ENCODE data around the gene TOX2. TPM values are rescaled to one million over a fixed set of nuclear protein-coding genes. Genes with fewer than 3 reads are reported as not detected.

TOX2 gene
- total RNA-seq, 1 donor from 2014 or later, result 4.7 TPM

DNA sequence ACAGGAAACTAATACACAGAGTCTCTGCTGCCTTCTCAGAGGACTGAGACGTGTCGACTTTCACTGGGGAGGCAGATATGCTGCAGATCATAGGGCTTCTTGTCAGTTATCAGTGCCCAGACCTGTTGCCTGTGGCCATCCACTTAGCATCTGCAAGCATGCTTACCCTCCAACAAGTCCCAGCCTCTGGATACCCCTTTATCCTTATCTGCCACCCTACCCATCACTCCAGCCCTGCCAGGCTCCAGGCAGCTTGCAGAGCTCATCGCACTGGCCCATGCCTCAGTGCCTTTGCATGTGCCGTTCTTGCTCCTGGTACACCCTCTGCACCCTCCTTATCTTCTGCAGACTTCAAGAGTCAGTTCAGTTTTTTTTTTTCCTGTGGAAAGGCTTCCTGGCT lies 119.2 kb downstream of the TOX2 start:
- TF ChIP-seq, protein P1, sequence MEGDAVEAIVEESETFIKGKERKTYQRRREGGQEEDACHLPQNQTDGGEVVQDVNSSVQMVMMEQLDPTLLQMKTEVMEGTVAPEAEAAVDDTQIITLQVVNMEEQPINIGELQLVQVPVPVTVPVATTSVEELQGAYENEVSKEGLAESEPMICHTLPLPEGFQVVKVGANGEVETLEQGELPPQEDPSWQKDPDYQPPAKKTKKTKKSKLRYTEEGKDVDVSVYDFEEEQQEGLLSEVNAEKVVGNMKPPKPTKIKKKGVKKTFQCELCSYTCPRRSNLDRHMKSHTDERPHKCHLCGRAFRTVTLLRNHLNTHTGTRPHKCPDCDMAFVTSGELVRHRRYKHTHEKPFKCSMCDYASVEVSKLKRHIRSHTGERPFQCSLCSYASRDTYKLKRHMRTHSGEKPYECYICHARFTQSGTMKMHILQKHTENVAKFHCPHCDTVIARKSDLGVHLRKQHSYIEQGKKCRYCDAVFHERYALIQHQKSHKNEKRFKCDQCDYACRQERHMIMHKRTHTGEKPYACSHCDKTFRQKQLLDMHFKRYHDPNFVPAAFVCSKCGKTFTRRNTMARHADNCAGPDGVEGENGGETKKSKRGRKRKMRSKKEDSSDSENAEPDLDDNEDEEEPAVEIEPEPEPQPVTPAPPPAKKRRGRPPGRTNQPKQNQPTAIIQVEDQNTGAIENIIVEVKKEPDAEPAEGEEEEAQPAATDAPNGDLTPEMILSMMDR (conservative IDR thresholded peaks at IDR 0.05), result no peak
- Mint-ChIP-seq H3K36me3 (no peaks in the 10 kb centered on the region), H3K27me3 (peaks cover 54% of the 10 kb centered on the region), H3K4me1 (ENCODE audit: unreplicated experiment) (peaks cover 10% of the 10 kb centered on the region), H3K4me3 (no peak overlapping the region), H3K27ac (no peak overlapping the region), H3K9me3 (no peaks in the 10 kb centered on the region)
- peak; percentile 22 for DNase-seq (ENCODE audit: extremely low spot score, unreplicated experiment)

DNA sequence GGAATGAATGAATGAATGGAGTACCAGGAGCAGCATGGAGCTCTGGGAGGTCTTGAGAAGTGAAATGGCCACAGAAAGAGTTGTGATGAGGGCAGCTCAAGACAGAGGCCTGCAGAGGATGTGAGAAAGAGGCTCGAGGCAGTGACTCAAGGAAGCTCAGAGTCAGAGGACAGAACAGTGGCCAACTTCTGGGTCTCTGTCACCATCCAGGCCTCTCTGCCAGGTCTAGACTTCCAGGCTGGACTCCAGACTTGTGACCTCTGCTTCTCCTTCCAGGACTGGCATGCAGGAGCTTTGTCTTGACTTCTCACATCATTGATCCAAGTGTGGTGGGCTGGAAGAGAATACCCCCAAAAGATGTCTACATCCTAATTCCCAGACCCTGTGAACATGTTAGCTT lies 119.8 kb downstream of the TOX2 start:
- H3K4me1 Mint-ChIP-seq (ENCODE audit: unreplicated experiment), result peaks cover 12% of the 10 kb centered on the region

GRCh38 chr20:44034965-44035635 lies 120.4 kb downstream of the TOX2 start:
- peak; percentile 45 for DNase-seq (ENCODE audit: extremely low spot score, unreplicated experiment)
- Mint-ChIP-seq H3K4me1 (ENCODE audit: unreplicated experiment) (peaks cover 12% of the 10 kb centered on the region), H3K36me3 (no peaks in the 10 kb centered on the region), H3K27ac (no peak overlapping the region), H3K9me3 (no peaks in the 10 kb centered on the region), H3K27me3 (peaks cover 51% of the 10 kb centered on the region), H3K4me3 (no peak overlapping the region)
- TF ChIP-seq, protein P1 (conservative IDR thresholded peaks at IDR 0.05), result no peak

More for the DNA sequence above, 119.8 kb downstream of the TOX2 start:
- Mint-ChIP-seq H3K27ac (no peak overlapping the region), H3K27me3 (peaks cover 56% of the 10 kb centered on the region), H3K36me3 (no peaks in the 10 kb centered on the region), H3K9me3 (no peaks in the 10 kb centered on the region), H3K4me3 (no peak overlapping the region)
- TF ChIP-seq, protein P1 (conservative IDR thresholded peaks at IDR 0.05), result no peak
- DNase-seq (ENCODE audit: extremely low spot score, unreplicated experiment), result no peak

- peak; percentile 55 for DNase-seq (ENCODE audit: extremely low spot score, unreplicated experiment)
- Mint-ChIP-seq H3K27me3 (peaks cover 51% of the 10 kb centered on the region), H3K27ac (no peak overlapping the region), H3K36me3 (no peaks in the 10 kb centered on the region), H3K4me1 (ENCODE audit: unreplicated experiment) (peaks cover 12% of the 10 kb centered on the region), H3K9me3 (no peaks in the 10 kb centered on the region), H3K4me3 (no peak overlapping the region)
- TF ChIP-seq, protein P1 (conservative IDR thresholded peaks at IDR 0.05), result no peak
Observed at GRCh38 chr20:44035924-44036323, 121.3 kb downstream of the TOX2 start.

- peaks cover 50% of the 10 kb centered on the region for H3K27me3 Mint-ChIP-seq
- no peak for DNase-seq (ENCODE audit: extremely low spot score, unreplicated experiment)
- H3K4me1 Mint-ChIP-seq (ENCODE audit: unreplicated experiment), result peaks cover 12% of the 10 kb centered on the region
- no peak overlapping the region for H3K4me3 Mint-ChIP-seq
- no peaks in the 10 kb centered on the region for H3K9me3 Mint-ChIP-seq
- TF ChIP-seq, protein P1 (conservative IDR thresholded peaks at IDR 0.05), result no peak
- no peaks in the 10 kb centered on the region for H3K36me3 Mint-ChIP-seq
- no peak overlapping the region for H3K27ac Mint-ChIP-seq
Observed at GRCh38 chr20:44036441-44036840, 121.8 kb downstream of the TOX2 start.
